ENCODE data around the gene HELT. TPM values are rescaled to one million over a fixed set of nuclear protein-coding genes. Genes with fewer than 3 reads are reported as not detected.

Gene HELT
- polyA plus RNA-seq, 2 donors = not detected

GRCh38 chr4:185053746-185054145, 35.5 kb downstream of the HELT start:
- H3K9me3 ChIP-seq (ENCODE audit: control insufficient read depth in 2 of 2, insufficient read depth in 1 of 2, low read depth in 1 of 2, low read length in 1 of 2) = no peaks in the 10 kb centered on the region
- no peaks in the 10 kb centered on the region for H3K4me1 ChIP-seq (ENCODE audit: control insufficient read depth in 2 of 2, insufficient read depth in 2 of 2, low read length in 1 of 2)
- H3K4me3 ChIP-seq (ENCODE audit: low read depth in 1 of 2, low read length in 2 of 2) = no peak overlapping the region
- no peak overlapping the region for H3K27ac ChIP-seq (ENCODE audit: low read depth in 2 of 2, low read length in 1 of 2)
- 92 to 95% methylated on average over 14 of the region's 14 CpGs for WGBS, 2 donors
- no peaks in the 10 kb centered on the region for H3K27me3 ChIP-seq (ENCODE audit: control insufficient read depth in 1 of 2, insufficient read depth in 2 of 2, low read length in 2 of 2)
- no peaks in the 10 kb centered on the region for H3K36me3 ChIP-seq (ENCODE audit: control insufficient read depth in 2 of 2, insufficient read depth in 2 of 2, low read length in 1 of 2)

DNA sequence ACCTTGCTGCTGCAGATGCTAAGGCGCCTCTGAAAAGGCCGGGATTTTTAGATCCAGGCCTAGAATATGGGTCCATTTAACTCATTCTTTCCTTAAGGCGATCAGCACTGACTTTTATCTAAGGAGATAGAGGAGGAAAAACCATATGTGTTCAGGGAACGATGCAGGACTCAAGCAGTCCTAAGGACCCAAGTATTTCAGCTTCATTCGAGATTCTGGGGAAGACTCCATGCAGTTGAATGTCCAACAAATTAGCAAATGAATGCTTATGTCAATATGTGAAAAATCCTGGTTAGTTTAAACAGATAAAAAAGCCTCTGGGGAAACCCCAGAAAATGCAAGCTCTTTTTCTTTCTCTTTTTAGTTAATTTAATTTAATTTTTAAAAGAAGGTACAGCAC, 36.0 kb downstream of the HELT start:
- WGBS, 2 donors = 82 to 88% methylated on average over 5 of the region's 5 CpGs
- no peaks in the 10 kb centered on the region for H3K4me1 ChIP-seq (ENCODE audit: control insufficient read depth in 2 of 2, insufficient read depth in 2 of 2, low read length in 1 of 2)
- no peak overlapping the region for H3K27ac ChIP-seq (ENCODE audit: low read depth in 2 of 2, low read length in 1 of 2)
- H3K9me3 ChIP-seq (ENCODE audit: control insufficient read depth in 2 of 2, insufficient read depth in 1 of 2, low read depth in 1 of 2, low read length in 1 of 2) = no peaks in the 10 kb centered on the region
- H3K36me3 ChIP-seq (ENCODE audit: control insufficient read depth in 2 of 2, insufficient read depth in 2 of 2, low read length in 1 of 2) = no peaks in the 10 kb centered on the region
- no peak overlapping the region for H3K4me3 ChIP-seq (ENCODE audit: low read depth in 1 of 2, low read length in 2 of 2)
- H3K27me3 ChIP-seq (ENCODE audit: control insufficient read depth in 1 of 2, insufficient read depth in 2 of 2, low read length in 2 of 2) = no peaks in the 10 kb centered on the region

DNA sequence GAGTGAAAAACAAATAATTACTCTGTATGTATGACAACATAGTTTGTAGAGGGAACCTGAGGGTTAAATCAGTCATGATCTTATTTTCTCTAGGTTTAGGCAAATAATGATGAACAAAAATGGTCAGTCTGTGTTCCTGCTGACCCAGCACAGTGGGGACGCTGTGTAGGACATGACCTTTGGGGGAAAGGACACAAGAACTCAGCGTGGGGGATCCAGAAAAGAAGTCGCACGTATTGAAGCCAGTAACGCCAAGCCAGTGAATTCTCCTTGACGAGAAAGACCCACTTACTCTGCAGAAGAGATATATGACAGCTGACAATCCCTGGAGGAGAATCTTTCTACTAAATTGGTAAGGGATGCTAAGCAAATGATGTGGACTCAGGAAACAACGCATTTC, 36.6 kb downstream of the HELT start:
- Histone ChIP-seq H3K27ac (ENCODE audit: low read depth in 2 of 2, low read length in 1 of 2) (no peak overlapping the region), H3K27me3 (ENCODE audit: control insufficient read depth in 1 of 2, insufficient read depth in 2 of 2, low read length in 2 of 2) (no peaks in the 10 kb centered on the region), H3K4me3 (ENCODE audit: low read depth in 1 of 2, low read length in 2 of 2) (no peak overlapping the region), H3K9me3 (ENCODE audit: control insufficient read depth in 2 of 2, insufficient read depth in 1 of 2, low read depth in 1 of 2, low read length in 1 of 2) (no peaks in the 10 kb centered on the region), H3K36me3 (ENCODE audit: control insufficient read depth in 2 of 2, insufficient read depth in 2 of 2, low read length in 1 of 2) (no peaks in the 10 kb centered on the region), H3K4me1 (ENCODE audit: control insufficient read depth in 2 of 2, insufficient read depth in 2 of 2, low read length in 1 of 2) (no peaks in the 10 kb centered on the region)
- 73 to 74% methylated on average over 7 of the region's 7 CpGs for WGBS, 2 donors

DNA sequence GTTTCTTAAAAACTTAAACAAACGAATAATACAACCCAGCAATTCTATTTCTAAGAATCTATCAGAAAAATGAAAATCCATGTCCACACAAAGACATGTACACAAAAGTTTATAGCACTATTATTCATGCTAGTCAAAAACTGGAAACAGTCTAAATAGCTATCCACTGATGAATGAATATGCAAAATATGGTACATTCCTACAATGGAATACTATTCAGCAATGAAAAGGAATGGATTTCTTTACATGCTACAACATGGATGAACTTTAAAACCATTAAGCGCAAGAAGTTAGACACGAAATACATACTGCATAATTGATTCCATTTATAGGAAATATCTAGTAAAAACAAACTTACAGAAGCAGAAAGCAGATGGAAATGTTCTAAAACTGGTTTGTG, 43.3 kb downstream of the HELT start:
- WGBS, 2 donors = 64 to 70% methylated on average over 3 of the region's 3 CpGs
- Histone ChIP-seq H3K9me3 (ENCODE audit: control insufficient read depth in 2 of 2, insufficient read depth in 1 of 2, low read depth in 1 of 2, low read length in 1 of 2) (no peaks in the 10 kb centered on the region), H3K27ac (ENCODE audit: low read depth in 2 of 2, low read length in 1 of 2) (no peak overlapping the region), H3K4me3 (ENCODE audit: low read depth in 1 of 2, low read length in 2 of 2) (no peak overlapping the region), H3K4me1 (ENCODE audit: control insufficient read depth in 2 of 2, insufficient read depth in 2 of 2, low read length in 1 of 2) (no peaks in the 10 kb centered on the region), H3K27me3 (ENCODE audit: control insufficient read depth in 1 of 2, insufficient read depth in 2 of 2, low read length in 2 of 2) (no peaks in the 10 kb centered on the region), H3K36me3 (ENCODE audit: control insufficient read depth in 2 of 2, insufficient read depth in 2 of 2, low read length in 1 of 2) (no peaks in the 10 kb centered on the region)

DNA sequence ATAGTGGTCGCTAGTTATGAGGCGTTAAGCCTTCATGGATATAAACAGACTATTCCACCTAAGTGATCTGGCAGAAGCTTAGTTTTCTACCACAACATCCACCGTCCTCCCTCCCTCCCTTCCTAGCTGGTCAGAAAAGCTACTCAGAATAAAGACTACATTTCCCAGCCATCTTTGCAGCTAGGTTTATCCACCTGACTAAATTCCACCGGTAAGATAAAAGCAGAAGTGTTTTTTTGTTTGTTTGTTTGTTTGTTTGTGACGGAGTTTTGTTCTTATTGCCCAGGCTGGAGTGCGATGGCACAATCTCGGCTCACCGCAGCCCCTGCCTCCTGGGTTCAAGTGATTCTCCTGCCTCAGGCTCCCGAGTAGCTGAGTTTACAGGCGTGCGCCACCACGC, 44.3 kb downstream of the HELT start:
- 90 to 92% methylated on average over 12 of the region's 12 CpGs for WGBS, 2 donors
- no peaks in the 10 kb centered on the region for H3K9me3 ChIP-seq (ENCODE audit: control insufficient read depth in 2 of 2, insufficient read depth in 1 of 2, low read depth in 1 of 2, low read length in 1 of 2)
- no peaks in the 10 kb centered on the region for H3K36me3 ChIP-seq (ENCODE audit: control insufficient read depth in 2 of 2, insufficient read depth in 2 of 2, low read length in 1 of 2)
- no peaks in the 10 kb centered on the region for H3K27me3 ChIP-seq (ENCODE audit: control insufficient read depth in 1 of 2, insufficient read depth in 2 of 2, low read length in 2 of 2)
- H3K4me3 ChIP-seq (ENCODE audit: low read depth in 1 of 2, low read length in 2 of 2) = no peak overlapping the region
- no peak overlapping the region for H3K27ac ChIP-seq (ENCODE audit: low read depth in 2 of 2, low read length in 1 of 2)
- H3K4me1 ChIP-seq (ENCODE audit: control insufficient read depth in 2 of 2, insufficient read depth in 2 of 2, low read length in 1 of 2) = no peaks in the 10 kb centered on the region

- 82 to 83% methylated on average over 5 of the region's 5 CpGs for WGBS, 2 donors
- no peaks in the 10 kb centered on the region for H3K4me1 ChIP-seq (ENCODE audit: control insufficient read depth in 2 of 2, insufficient read depth in 2 of 2, low read length in 1 of 2)
- no peak overlapping the region for H3K27ac ChIP-seq (ENCODE audit: low read depth in 2 of 2, low read length in 1 of 2)
- no peak overlapping the region for H3K4me3 ChIP-seq (ENCODE audit: low read depth in 1 of 2, low read length in 2 of 2)
- no peaks in the 10 kb centered on the region for H3K36me3 ChIP-seq (ENCODE audit: control insufficient read depth in 2 of 2, insufficient read depth in 2 of 2, low read length in 1 of 2)
- H3K27me3 ChIP-seq (ENCODE audit: control insufficient read depth in 1 of 2, insufficient read depth in 2 of 2, low read length in 2 of 2) = no peaks in the 10 kb centered on the region
- no peaks in the 10 kb centered on the region for H3K9me3 ChIP-seq (ENCODE audit: control insufficient read depth in 2 of 2, insufficient read depth in 1 of 2, low read depth in 1 of 2, low read length in 1 of 2)
Observed at GRCh38 chr4:185066179-185066578, 47.9 kb downstream of the HELT start.

- Histone ChIP-seq H3K36me3 (ENCODE audit: control insufficient read depth in 2 of 2, insufficient read depth in 2 of 2, low read length in 1 of 2) (no peaks in the 10 kb centered on the region), H3K4me3 (ENCODE audit: low read depth in 1 of 2, low read length in 2 of 2) (no peak overlapping the region), H3K27me3 (ENCODE audit: control insufficient read depth in 1 of 2, insufficient read depth in 2 of 2, low read length in 2 of 2) (no peaks in the 10 kb centered on the region), H3K27ac (ENCODE audit: low read depth in 2 of 2, low read length in 1 of 2) (no peak overlapping the region), H3K4me1 (ENCODE audit: control insufficient read depth in 2 of 2, insufficient read depth in 2 of 2, low read length in 1 of 2) (no peaks in the 10 kb centered on the region), H3K9me3 (ENCODE audit: control insufficient read depth in 2 of 2, insufficient read depth in 1 of 2, low read depth in 1 of 2, low read length in 1 of 2) (no peaks in the 10 kb centered on the region)
- 55 to 57% methylated on average over 3 of the region's 3 CpGs for WGBS, 2 donors
Observed at GRCh38 chr4:185068837-185069236, 50.5 kb downstream of the HELT start.

Other genes starting within 250 kb of the HELT start
- gene ACSL1, start 192.5 kb upstream of the HELT start, polyA plus RNA-seq = 10 to 100 TPM; 41.9 to 46.5 TPM
- gene SLC25A4, start 124.8 kb downstream of the HELT start, polyA plus RNA-seq = 10 to 100 TPM in 1 of 2 donors, 1 to 10 TPM in 1; 9.1 to 20.6 TPM
- 1 to 10 TPM; 2.8 to 6.3 TPM for gene CFAP97, start 185.5 kb downstream of the HELT start, polyA plus RNA-seq
- gene SNX25, start 191.1 kb downstream of the HELT start, polyA plus RNA-seq = 1 to 10 TPM; 3.5 to 4.4 TPM